ENCODE data around the gene TCTN2.

Gene TCTN2

GRCh38 chr12:123690191-123690840, 19.4 kb downstream of the TCTN2 start:
- DNase-seq = no peak

GRCh38 chr12:123696207-123696606, 25.3 kb downstream of the TCTN2 start:
- DNase-seq = peak; percentile 76

GRCh38 chr12:123696646-123697045, 25.7 kb downstream of the TCTN2 start:
- DNase-seq = peak; percentile 63

DNA sequence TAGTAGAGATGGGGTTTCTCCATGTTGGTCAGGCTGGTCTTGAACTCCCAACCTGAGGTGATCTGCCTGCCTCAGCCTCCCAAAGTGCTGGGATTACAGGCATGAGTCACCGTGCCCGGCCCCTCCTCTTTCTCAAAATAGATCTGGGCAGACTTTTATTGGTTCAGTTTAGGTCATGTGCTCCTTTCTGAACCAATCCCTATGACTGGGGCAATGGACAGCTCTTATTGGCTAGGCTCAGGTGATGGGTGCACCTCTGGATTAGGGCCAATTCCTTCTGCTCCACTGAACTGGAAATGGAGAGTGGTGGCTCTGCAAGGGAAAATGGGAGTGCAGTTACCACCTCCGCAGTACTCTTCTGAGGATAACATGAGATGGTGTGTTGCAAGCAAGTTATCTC, 35.0 kb downstream of the TCTN2 start:
- DNase-seq = peak; percentile 60

DNA sequence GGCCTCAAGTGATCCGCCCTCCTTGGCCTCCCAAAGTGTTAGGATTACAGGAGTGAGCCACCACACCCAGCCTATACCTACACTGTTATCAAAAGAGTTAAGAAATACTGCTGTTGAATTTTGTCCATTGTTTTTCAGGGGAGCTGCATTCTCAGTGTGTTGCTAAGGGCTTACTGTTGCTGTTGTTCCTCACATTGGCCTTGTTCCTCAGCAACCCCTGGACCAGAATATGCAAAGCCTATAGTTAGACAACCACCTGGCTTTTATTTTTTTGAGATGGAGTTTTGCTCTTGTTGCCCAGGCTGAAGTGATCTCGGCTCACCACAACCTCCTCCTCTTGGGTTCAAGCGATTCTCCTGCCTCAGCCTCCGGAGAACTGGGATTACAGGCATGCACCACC, 36.6 kb downstream of the TCTN2 start:
- no peak for DNase-seq

DNA sequence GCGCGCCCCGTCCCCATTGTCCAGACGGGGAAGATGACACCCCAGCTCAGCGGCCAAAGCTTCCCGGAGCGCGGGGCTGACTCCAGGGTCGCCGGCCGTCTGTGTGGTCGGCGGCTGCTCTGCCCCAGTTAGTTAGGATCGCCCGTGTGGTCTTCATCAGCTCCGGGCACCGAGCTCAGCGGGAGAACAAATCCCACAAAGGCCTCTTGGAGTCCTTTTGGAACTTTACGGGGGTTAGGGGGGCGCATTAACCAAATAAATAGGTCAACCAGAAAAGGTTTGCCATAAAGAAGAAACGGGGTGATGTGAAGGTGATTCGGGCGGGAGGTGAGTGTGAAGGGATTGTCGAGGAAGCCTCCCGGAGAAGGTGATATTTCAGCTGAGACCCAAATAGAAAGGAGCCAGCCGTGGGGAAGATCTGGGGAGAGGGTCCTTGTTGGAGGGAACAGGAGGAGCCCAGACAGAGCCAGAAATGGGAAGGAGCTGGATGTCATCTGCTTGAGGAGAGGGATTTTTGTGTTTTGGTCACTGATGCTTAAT, 41.9 kb downstream of the TCTN2 start:
- no peak for DNase-seq

DNA sequence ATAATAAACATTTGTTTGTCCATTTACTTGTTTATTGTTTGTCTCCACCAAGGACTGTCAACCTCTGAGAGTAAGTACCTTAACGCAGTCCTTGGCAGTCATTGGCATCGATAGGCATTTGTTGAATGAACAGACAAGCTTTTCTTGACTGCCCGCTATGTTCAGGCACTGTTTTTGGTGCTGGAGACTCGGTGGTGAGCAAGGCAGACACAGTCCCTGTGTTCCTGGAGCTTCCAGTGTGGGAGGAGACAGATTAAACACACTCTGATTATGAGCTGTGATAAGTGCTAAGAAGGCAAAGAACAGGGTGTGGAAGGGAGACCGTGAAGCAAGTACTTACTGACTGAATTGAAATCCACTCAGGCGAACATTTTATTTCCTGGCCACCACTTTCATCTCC, 42.5 kb downstream of the TCTN2 start:
- no peak for DNase-seq

DNA sequence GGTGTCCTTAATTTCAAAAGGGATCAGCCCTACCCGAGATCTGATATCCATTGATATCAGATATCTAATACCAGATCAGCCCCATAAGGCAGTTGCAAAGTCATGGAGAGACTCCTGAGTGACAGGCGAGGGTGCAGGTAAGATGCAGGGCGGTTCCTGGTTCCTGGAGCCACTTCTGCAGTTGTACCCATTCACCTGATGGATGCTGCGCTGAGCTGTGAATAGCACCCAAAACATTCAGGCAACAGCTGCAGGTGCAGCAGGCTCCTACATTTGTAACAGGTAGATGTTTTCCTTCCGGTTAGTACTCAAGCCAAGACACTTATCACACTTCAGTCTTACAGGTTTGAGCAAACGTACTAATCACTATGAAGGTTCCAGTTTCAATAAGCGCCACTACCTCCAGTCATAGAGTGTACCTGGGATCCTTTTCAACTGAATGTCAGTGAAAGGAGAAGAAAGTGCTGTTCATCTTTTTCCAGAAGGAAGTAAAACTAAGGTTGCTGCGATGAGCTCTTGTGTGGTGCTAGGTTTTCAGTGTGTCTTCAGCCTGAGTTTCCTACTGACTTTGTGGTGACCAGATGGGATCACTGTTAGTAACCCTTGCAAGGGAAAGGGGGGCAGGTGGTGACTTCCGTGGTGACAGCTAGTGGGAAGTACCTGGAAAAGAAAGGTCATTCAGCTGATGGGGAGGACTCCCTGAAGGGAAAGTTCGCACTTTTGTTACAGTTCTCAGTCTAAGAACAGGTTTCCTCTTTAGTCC, 43.1 kb downstream of the TCTN2 start:
- DNase-seq = peak; percentile 56

DNA sequence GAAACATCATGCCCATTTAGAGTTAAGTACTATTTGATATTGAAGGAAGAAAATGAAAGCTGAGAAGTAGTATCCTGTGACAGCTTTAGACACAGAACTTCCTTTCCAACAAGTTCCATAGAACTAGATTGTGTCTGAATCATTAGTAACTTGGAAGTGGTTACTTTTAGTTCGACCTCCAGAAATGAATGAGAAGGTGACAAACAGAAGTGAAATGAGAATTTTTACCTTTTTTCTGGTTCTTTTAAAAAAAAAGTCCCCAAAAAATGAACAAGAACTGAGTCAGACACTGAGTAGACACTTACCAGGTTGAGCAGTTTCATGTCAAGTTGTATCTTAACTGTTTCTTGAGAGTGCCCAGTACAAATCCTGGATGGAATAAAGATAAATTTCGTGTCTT, 44.3 kb downstream of the TCTN2 start:
- no peak for DNase-seq

DNA sequence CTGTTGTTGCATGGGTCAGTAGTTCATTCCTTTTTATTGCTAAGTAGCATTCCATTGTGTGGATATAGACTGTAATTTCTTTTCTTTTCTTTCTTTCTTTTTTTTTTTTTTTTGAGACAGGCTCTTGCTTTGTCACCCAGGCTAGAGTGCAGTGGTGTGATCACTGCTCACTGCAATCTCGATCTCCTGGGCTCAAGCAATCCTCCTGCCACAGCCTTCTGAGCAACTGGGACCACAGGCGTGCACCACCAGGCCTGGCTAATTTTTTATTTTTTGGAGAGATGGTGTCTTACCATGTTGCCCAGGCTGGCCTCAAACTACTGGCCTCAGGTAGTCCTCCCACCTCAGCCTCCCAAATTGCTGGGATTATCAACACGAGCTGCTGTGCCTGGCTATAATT, 46.4 kb downstream of the TCTN2 start:
- DNase-seq = no peak

DNA sequence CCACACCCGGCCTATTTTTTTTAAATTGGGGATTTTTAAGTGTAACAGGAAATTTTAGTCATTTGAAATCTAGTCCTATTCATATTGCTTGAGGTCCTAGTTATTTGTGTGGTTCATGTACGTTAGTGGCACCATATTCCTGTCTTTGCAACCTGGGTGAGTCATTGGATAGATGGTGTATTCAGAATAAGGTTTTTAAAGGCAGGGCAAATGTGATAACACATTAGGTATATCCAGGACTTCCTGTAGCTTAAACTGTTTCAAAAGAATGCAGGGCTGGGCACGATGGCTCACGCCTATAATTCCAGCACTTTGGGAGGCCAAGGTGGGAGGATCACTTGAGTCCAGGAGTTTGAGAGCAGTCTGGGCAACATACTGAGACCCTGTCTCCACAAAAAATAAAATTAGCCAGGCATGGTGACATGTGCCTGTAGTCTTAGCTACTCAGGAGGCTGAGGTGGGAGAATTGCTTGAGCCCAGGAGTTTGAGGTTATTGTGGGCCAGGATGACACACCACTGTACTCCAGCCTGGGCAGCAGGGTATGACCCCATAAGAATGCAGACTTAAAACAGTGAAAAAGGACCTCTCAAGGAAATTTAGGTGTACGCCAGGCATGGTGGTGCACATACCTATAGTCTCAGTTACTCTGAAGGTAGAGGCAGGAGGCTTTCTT, 49.4 kb downstream of the TCTN2 start:
- no peak for DNase-seq

- DNase-seq = no peak
Measured at GRCh38 chr12:123721245-123721644, 50.3 kb downstream of the TCTN2 start.

- no peak for DNase-seq
Measured at GRCh38 chr12:123723011-123723410, 52.1 kb downstream of the TCTN2 start.

DNA sequence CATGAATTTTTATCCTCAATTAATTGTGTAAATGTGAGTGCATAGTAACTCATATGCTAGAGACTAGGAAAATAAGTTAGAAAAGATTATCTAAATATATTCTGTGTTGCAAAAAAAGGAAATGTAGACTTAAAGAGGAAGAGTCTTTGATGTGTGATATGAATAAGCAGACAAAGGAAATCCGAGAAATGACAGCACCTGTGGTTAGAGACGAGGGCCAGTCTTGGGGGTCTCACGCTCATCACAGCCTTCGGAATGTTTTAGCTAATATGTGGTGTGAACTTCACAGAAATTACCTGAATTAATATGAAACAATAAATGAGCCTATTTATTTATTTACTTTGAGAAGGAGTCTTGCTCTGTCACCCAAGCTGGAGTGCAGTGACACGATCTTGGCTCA, 52.9 kb downstream of the TCTN2 start:
- DNase-seq = no peak

- DNase-seq = no peak
Measured at GRCh38 chr12:123726244-123726643, 55.3 kb downstream of the TCTN2 start.

- no peak for DNase-seq
Measured at GRCh38 chr12:123726962-123727361, 56.0 kb downstream of the TCTN2 start.

DNA sequence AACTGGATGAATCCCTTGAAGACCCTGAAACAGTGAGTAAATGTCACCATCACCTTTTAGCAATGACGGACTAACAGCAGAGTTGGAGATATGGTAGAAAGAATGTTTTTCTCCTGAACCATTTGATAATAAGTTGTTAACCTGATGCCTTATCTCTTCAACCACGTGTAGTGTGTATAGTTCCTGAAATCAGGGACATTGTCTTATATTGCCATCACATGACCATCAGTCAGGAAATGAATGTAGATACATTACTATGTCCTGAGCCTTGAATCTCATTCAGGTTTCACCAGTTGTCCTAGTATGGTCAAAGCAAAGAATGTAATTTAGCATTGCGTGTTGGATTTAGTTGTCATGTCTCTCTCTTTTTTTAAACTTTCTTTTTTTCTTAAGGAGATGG, 57.0 kb downstream of the TCTN2 start:
- DNase-seq = no peak

GRCh38 chr12:123731596-123731995, 60.7 kb downstream of the TCTN2 start:
- DNase-seq = no peak

DNA sequence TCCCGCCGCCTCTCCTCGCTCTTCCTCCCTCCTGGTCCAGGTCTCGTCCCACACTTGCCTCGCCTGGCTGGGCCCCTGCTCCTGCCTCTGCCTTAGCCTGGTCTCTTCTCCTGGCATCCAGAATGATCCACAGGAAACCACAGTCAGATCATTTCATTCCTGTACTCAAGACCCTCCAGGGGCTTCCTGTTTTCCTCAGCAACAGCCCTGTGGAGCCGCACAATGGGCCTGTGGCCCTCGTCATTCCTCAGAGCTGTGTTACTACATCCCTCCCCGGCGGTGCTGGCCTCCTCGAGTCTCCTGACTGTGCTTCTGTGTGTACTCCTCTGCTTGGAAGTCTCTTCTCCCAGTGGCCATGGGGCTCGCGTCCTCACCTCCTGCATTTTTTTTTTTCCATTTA, 61.3 kb downstream of the TCTN2 start:
- no peak for DNase-seq

DNA sequence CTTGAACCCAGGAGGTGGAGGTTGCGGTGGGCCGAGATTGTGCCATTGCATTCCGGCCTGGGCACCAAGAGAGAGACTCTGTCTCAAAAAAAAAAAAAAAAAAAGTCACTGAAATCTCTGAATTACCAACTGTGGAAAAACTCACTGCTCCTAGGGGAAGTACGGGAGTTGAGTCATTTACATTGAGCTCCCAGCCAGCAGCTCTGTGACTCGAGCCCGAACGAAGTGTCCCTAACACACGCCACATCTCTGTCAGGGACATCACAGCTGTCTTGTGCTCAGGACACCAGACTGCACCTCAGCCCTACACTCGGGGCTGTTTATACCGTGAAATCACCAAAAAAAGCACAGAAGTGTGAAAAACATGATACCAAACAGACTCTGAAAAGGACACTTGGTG, 62.3 kb downstream of the TCTN2 start:
- DNase-seq = no peak

GRCh38 chr12:123734268-123734667, 63.4 kb downstream of the TCTN2 start:
- no peak for DNase-seq

DNA sequence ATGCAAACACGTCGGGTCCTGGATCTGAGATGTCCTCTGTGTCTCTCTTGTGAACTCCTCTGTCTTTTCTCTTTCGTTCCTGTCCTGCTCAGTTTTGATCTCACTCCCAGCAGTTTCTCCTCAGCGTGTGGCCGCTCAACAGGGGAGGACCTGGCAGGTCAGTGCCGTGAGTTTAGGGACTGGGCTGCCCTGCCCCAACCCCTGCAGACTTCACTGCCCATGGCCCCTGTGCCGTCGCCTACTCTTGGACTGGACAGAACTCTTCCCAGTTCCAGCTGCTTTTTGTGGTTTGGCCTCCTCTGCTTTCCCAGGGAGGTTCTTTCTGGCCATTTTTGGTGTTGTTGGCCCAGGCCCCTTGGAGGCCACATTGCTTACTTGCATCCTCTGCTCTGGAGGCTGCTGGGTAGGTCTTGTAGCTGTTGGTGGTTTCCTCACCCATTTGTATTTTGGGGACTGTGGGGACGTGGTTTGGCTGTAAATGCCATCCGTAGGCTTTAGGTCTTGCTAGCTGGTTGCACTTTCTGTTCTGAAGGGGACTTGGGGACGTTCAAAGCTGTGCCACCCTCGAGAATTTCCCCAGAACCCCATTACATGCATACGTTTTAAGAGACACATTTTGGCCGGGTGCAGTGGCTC, 71.1 kb downstream of the TCTN2 start:
- DNase-seq = no peak

DNA sequence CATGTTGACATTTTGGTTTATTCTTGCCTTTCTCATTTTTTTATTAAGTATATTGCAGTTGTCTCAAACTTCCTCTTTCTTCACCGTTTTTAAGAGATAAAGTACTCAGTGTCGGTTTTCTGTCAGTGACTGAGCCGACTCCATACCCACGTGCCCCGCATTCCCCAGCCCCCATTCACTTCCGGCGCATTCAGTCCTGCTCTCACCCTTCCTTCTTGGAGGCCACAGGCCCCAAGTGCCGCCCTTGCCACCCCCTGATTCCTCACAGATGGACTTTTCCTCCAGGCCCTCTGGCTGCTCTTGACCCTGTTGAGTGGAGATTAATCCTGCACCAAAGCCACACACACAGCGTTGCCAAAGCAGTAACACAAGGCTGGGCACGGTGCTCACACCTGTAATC, 72.1 kb downstream of the TCTN2 start:
- DNase-seq = no peak

- no peak for DNase-seq
Measured at GRCh38 chr12:123744836-123745235, 73.9 kb downstream of the TCTN2 start.

Data from NCI-H2029 (cell line).